Hypothalamus (tissue), 51 donors: Measurements from ENCODE around the gene CASP4.

ENCODE experiments used
- DNase-seq, 51 donors: peaks; one replicate each; lab custom pipeline; 2025; lab: John Stamatoyannopoulos, UW

CASP4 gene

DNA sequence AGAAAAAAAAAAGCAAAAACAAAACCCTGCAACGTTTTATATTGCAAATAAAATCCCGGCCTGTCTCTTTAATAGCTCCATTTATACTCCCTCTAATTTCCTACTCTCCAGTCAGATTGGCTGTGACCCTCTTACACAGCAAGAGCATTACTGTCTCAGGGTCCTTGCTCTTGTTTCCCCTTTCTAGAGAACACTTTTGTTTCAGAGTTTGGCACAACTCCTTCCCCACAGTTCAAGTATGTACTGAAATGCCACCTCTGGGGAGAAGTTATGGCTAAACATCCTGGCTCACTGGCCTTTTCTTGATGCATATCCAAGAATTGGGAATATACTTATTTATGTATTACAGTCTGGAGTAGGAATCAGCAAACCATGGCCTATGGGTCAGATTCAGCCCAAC, 72.7 kb downstream of the CASP4 start:
- DNase-seq: no peak

DNA sequence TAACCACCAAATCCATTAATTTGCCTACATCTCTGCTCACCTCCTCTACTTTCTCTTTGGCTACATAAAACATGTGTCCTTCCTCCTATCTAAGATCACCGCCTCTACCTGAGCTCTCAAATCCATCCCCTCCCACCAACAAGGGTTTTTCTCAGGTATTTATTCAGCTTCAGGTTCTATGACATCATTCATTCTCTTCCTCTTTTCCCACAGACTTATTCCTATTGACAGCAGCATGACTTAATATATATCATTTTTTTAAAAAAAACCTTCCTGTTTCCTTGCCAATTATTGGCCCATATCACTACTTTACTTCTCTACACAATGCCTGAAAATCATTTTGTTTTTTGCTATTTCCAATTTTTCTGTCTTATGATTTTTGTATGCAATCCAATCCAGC, 74.5 kb downstream of the CASP4 start:
- DNase-seq: no peak
